Stomach (tissue), 4 donors: ENCODE data around the gene TAF6.

ENCODE experiments used
- POLR2A ChIP-seq, 4 donors: fragments of 450-650 bp; IDR thresholded peaks; one replicate each; pipeline ENCODE4 v1.6.1; 2016; ENCODE audit warnings: antibody characterized with exemption in 4 of 4, control low read depth in 2 of 4, mild to moderate bottlenecking in 1 of 4, moderate library complexity in 1 of 4
- TF ChIP-seq, protein P1 (sequence below), 7 experiments: fragments of 450-650 bp in 4 of 7; fragments of 200-600 bp in 3 of 7; sonication (generic) in 3 of 7; IDR thresholded peaks; one replicate each; pipeline ENCODE4 v1.5.1; 2016 to 2019; ENCODE audit warnings: antibody characterized with exemption in 7 of 7, control low read depth in 2 of 7, mild to moderate bottlenecking in 1 of 7

DNA sequence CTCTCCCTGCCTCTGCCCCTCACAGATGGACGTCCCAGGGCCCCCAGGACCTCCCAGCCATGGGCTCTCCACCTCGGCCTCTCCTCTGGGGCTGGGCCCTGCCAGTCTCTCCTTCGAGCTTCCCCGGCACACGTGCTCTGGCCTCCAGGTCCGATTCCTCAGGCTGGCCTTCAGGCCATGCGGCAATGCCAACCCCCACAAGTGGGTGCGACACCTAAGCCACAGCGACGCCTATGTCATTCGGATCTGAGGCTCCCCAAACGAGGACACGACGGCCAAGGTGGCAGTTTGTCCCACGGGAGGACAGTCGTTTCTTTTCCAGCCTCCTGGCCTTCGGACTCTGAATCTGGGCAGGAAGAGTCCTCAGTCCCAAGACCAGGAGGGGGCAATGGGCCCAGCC lies 12.5 kb downstream of the TAF6 start:
- TF ChIP-seq, protein P1, sequence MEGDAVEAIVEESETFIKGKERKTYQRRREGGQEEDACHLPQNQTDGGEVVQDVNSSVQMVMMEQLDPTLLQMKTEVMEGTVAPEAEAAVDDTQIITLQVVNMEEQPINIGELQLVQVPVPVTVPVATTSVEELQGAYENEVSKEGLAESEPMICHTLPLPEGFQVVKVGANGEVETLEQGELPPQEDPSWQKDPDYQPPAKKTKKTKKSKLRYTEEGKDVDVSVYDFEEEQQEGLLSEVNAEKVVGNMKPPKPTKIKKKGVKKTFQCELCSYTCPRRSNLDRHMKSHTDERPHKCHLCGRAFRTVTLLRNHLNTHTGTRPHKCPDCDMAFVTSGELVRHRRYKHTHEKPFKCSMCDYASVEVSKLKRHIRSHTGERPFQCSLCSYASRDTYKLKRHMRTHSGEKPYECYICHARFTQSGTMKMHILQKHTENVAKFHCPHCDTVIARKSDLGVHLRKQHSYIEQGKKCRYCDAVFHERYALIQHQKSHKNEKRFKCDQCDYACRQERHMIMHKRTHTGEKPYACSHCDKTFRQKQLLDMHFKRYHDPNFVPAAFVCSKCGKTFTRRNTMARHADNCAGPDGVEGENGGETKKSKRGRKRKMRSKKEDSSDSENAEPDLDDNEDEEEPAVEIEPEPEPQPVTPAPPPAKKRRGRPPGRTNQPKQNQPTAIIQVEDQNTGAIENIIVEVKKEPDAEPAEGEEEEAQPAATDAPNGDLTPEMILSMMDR (IDR thresholded peaks at IDR 0.05), result no peak
- TF ChIP-seq POLR2A (IDR thresholded peaks at IDR 0.05), result no peak
